Tibial nerve (tissue), 4 donors: ENCODE results near the gene CHL1. TPM values are rescaled to one million over a fixed set of nuclear protein-coding genes. Genes with fewer than 3 reads are reported as not detected.

Experiments used
- DNase-seq, 2 donors: peaks; one replicate each; pipeline ENCODE4 v3.0.0-alpha.2; 2019; ENCODE audit warnings: low spot score in 2 of 2
- H3K27ac ChIP-seq, 4 donors: fragments of 200-600 bp; sonication (generic) in 3 of 4; one replicate each; pipeline ENCODE4 v1.5.1; 2017 to 2019; ENCODE audit warnings: mild to moderate bottlenecking in 1 of 4
- H3K27me3 ChIP-seq, 2 donors: fragments of 200-600 bp; sonication (generic) in 1 of 2; one replicate each; pipeline versions ENCODE4 v1.5.1 to v1.6.0; 2017 to 2019
- H3K36me3 ChIP-seq, 3 donors: fragments of 200-600 bp; sonication (generic); one replicate each; pipeline ENCODE4 v1.5.1; 2018 to 2019
- H3K4me1 ChIP-seq, 4 donors: fragments of 200-600 bp; sonication (generic) in 3 of 4; one replicate each; pipeline ENCODE4 v1.5.1; 2017 to 2019
- H3K4me3 ChIP-seq, 4 donors: fragments of 200-600 bp; sonication (generic) in 3 of 4; one replicate each; pipeline ENCODE4 v1.5.1; 2017 to 2019; ENCODE audit warnings: mild to moderate bottlenecking in 1 of 4, moderate library complexity in 1 of 4
- H3K9me3 ChIP-seq, 4 donors: fragments of 200-600 bp; sonication (generic) in 3 of 4; one replicate each; pipeline ENCODE4 v1.5.1; 2017 to 2019
- EP300 ChIP-seq, 2 donors: sonication (generic); formaldehyde crosslinking; IDR thresholded peaks; one replicate each; pipeline ENCODE4 v1.6.1; 2017; ENCODE audit warnings: antibody characterized with exemption in 2 of 2, mild to moderate bottlenecking in 1 of 2
- POLR2A ChIP-seq, 2 donors: fragments of 450-650 bp; IDR thresholded peaks; one replicate each; pipeline ENCODE4 v1.6.1; 2017; ENCODE audit warnings: antibody characterized with exemption in 2 of 2, mild to moderate bottlenecking in 2 of 2, moderate library complexity in 2 of 2
- WGBS, 2 donors: methylation state at CpG; one replicate each; pipeline ENCODE4 v1.1.5; 2018; 5-methylcytosine and 5-hydroxymethylcytosine counted together
- total RNA-seq, 4 donors: library from RNA; depleted of rRNA; stranded (reverse); fragments of >200 nt; gene quantifications; one replicate each; pipeline ENCODE4 v1.1.0, GENCODE V29; 2016
- TF ChIP-seq, protein P1 (sequence below), 5 experiments: fragments of 200-600 bp in 3 of 5; fragments of 450-650 bp in 2 of 5; sonication (generic) in 3 of 5; IDR thresholded peaks; one replicate each; pipeline ENCODE4 v1.5.1; 2016 to 2019; ENCODE audit warnings: antibody characterized with exemption in 5 of 5, mild to moderate bottlenecking in 3 of 5, moderate library complexity in 2 of 5

The CHL1 gene
- total RNA-seq, 4 donors from 2014 or later: 156 to 290 (median 235) TPM

DNA sequence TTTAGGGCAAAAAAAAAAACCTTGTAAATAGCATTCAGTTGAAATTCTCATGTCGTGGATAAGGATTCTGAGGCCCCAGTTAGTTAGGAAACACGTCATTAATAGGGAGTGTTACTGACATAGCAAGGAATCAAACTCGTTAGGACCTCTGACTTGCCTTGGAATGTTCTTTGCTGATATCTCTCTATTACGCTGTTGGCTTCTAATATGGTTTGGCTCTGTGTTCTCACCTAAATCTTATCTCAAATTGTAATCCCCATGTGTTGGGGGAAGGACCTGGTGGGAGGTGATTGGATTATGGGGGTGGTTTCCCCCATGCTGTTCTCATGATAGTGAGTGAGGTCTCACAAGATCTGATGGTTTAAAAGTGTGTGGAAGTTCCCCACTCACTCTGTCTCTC lies 40.3 kb downstream of the CHL1 start:
- Histone ChIP-seq H3K36me3 (no peaks in the 10 kb centered on the region), H3K9me3 (no peaks in the 10 kb centered on the region), H3K27ac (no peak overlapping the region), H3K4me3 (no peak overlapping the region), H3K27me3 (no peaks in the 10 kb centered on the region), H3K4me1 (peaks cover 0 to 9% (median 2%) of the 10 kb centered on the region in 4 donors)
- no peak for DNase-seq
- 76 to 77% methylated on average over 4 of the region's 4 CpGs for WGBS, 2 donors
- TF ChIP-seq, protein P1, sequence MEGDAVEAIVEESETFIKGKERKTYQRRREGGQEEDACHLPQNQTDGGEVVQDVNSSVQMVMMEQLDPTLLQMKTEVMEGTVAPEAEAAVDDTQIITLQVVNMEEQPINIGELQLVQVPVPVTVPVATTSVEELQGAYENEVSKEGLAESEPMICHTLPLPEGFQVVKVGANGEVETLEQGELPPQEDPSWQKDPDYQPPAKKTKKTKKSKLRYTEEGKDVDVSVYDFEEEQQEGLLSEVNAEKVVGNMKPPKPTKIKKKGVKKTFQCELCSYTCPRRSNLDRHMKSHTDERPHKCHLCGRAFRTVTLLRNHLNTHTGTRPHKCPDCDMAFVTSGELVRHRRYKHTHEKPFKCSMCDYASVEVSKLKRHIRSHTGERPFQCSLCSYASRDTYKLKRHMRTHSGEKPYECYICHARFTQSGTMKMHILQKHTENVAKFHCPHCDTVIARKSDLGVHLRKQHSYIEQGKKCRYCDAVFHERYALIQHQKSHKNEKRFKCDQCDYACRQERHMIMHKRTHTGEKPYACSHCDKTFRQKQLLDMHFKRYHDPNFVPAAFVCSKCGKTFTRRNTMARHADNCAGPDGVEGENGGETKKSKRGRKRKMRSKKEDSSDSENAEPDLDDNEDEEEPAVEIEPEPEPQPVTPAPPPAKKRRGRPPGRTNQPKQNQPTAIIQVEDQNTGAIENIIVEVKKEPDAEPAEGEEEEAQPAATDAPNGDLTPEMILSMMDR (IDR thresholded peaks at IDR 0.05): no peak
- TF ChIP-seq POLR2A (IDR thresholded peaks at IDR 0.05) (no peak), EP300 (IDR thresholded peaks at IDR 0.05) (no peak)

DNA sequence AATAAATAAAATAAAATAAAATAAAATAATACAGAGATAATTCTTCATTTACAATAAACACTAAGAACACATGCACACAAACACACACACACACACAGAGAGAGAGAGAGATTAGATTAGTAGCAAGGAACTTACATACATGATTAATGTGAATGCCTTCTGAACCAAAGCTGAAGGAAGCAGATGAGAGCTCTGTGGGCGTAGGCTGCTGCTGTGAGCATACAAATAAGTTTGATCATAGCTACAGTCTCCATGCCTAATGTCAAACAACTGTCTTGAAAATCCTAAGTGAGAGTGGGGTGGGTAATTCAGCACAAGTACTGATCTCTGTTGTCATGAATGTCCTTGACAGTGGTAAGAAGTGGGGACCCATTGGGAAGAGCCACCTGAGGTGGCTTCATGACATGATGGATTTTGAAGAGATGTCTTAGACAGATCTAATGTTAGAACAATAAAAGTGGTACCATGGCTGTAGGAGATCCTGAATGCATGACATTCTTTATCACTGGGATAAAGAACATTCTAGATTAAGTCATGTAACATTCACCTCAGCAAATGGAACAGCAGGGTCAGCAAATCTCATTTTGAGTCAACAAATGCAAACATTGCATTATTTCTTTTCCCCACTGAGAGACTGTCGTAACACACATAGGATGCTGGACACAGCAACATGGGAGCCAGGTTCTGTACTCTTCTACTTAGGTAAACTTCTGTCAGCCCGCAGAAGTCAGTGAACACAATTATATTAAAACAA lies 46.2 kb downstream of the CHL1 start:
- no peak for DNase-seq
- H3K36me3 ChIP-seq: no peaks in the 10 kb centered on the region
- H3K27me3 ChIP-seq: no peaks in the 10 kb centered on the region
- no peaks in the 10 kb centered on the region for H3K9me3 ChIP-seq
- 74 to 80% methylated on average over 3 of the region's 3 CpGs for WGBS, 2 donors
- TF ChIP-seq, protein P1 (IDR thresholded peaks at IDR 0.05): no peak
- TF ChIP-seq POLR2A (IDR thresholded peaks at IDR 0.05) (no peak), EP300 (IDR thresholded peaks at IDR 0.05) (no peak)
- peak overlapping the region in 3 of 4 donors; percentile 5 to 52 (median 40) for H3K27ac ChIP-seq
- no peak overlapping the region for H3K4me3 ChIP-seq
- H3K4me1 ChIP-seq: peaks cover 0 to 13% (median 3%) of the 10 kb centered on the region in 4 donors

DNA sequence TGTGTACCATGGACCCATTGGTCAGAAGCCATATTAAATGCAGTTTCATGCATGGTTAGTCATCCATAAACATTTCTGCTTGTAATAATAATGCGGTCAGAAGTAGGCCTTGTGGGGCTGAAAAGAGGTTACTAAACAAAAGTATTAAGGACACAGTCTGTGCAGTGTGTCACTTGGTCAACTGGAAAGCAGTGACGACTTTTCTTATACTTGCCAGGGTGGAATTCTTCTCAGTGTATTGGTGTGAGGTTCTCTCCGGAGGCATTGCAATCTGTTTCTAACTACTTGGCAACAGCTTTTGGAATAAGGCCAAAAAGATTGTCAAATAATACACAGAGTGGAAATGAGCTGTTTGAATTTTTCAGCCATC lies 46.8 kb downstream of the CHL1 start:
- Histone ChIP-seq H3K9me3 (no peaks in the 10 kb centered on the region), H3K27ac (peak overlapping the region in 3 of 4 donors; percentile 5 to 52 (median 40)), H3K4me3 (no peak overlapping the region), H3K36me3 (no peaks in the 10 kb centered on the region), H3K27me3 (no peaks in the 10 kb centered on the region), H3K4me1 (peaks cover 0 to 16% (median 3%) of the 10 kb centered on the region in 4 donors)
- TF ChIP-seq EP300 (IDR thresholded peaks at IDR 0.05): peak; percentile 25 to 45
- no peak for TF ChIP-seq POLR2A (IDR thresholded peaks at IDR 0.05)
- TF ChIP-seq, protein P1 (IDR thresholded peaks at IDR 0.05): no peak
- 34 to 35% methylated on average over 3 of the region's 3 CpGs for WGBS, 2 donors
- no peak for DNase-seq

DNA sequence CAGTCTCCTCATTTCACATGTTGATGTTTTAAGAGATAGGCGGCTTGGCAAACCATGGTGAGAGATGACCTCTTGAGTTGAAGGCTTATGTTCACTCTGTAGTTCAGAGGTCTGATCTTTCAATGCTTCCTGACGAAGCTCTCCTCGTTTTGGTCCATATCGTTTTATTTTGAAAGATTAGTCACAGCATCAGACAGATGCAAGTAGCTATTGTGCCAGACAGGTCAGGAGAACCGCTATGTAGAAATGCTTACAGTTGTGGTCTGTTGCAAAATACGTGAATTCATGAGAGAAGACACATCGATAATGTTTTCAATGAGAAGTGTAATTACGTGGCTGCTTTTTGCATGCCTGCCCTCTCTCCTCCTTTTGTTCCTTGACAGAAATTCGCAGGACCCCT lies 47.5 kb downstream of the CHL1 start:
- WGBS, 2 donors: 76 to 79% methylated on average over 9 of the region's 9 CpGs
- no peaks in the 10 kb centered on the region for H3K36me3 ChIP-seq
- TF ChIP-seq EP300 (IDR thresholded peaks at IDR 0.05) (no peak), POLR2A (IDR thresholded peaks at IDR 0.05) (no peak)
- TF ChIP-seq, protein P1 (IDR thresholded peaks at IDR 0.05): no peak
- H3K27me3 ChIP-seq: no peaks in the 10 kb centered on the region
- H3K4me3 ChIP-seq: no peak overlapping the region
- H3K27ac ChIP-seq: peak overlapping the region in 1 of 4 donors; percentile 7
- no peak for DNase-seq
- peaks cover 0 to 16% (median 3%) of the 10 kb centered on the region in 4 donors for H3K4me1 ChIP-seq
- H3K9me3 ChIP-seq: no peaks in the 10 kb centered on the region

DNA sequence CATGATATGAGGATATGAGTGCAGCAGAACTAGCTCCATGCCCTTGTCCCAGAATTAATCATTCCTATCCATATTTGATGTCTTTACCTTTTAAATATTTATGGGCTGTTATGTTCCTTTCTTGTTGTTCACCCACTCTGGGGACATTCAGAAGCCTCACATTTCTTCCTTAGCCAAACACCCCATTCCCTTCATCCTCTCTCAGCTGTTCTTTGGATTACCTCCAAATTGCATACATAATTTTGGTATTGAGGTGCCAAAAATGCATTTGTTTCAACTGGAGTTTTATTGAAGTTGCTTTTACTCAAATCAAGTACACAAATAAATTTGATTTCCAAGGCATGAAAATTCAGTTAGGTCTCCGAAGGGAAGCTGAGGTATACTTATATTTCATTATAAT lies 51.4 kb downstream of the CHL1 start:
- Histone ChIP-seq H3K27ac (no peak overlapping the region), H3K4me3 (no peak overlapping the region), H3K4me1 (peaks cover 0 to 13% (median 3%) of the 10 kb centered on the region in 4 donors), H3K36me3 (no peaks in the 10 kb centered on the region), H3K27me3 (no peaks in the 10 kb centered on the region), H3K9me3 (no peaks in the 10 kb centered on the region)
- TF ChIP-seq POLR2A (IDR thresholded peaks at IDR 0.05) (no peak), EP300 (IDR thresholded peaks at IDR 0.05) (no peak)
- TF ChIP-seq, protein P1 (IDR thresholded peaks at IDR 0.05): no peak
- WGBS, 2 donors: 81 to 93% methylated on average over 1 of the region's 1 CpG
- no peak for DNase-seq
